ENCODE measurements around the gene SORBS2.

- TF ChIP-seq CTCF (IDR thresholded peaks at IDR 0.05; ENCODE audit: low read depth, low read length) (no peak), EZH2phosphoT487 (IDR thresholded peaks at IDR 0.05; ENCODE audit: low read depth) (no peak)
These were observed 109.8 kb downstream of the SORBS2 start for GRCh38 chr4:185702147-185702663.
